SK-N-MC (cell line): ENCODE measurements around the gene MLC1.

ENCODE experiments used
- EZH2 ChIP-seq: fragments of 200-600 bp; sonication (generic); IDR thresholded peaks from one replicate; pipeline ENCODE4 v1.6.1; 2017; ENCODE audit warnings: antibody characterized with exemption
- POLR2AphosphoS5 ChIP-seq: IDR thresholded peaks from 2 replicates; pipeline ENCODE4 v1.6.1; 2012; ENCODE audit warnings: mild to moderate bottlenecking, low read depth, low read length, borderline replicate concordance

DNA sequence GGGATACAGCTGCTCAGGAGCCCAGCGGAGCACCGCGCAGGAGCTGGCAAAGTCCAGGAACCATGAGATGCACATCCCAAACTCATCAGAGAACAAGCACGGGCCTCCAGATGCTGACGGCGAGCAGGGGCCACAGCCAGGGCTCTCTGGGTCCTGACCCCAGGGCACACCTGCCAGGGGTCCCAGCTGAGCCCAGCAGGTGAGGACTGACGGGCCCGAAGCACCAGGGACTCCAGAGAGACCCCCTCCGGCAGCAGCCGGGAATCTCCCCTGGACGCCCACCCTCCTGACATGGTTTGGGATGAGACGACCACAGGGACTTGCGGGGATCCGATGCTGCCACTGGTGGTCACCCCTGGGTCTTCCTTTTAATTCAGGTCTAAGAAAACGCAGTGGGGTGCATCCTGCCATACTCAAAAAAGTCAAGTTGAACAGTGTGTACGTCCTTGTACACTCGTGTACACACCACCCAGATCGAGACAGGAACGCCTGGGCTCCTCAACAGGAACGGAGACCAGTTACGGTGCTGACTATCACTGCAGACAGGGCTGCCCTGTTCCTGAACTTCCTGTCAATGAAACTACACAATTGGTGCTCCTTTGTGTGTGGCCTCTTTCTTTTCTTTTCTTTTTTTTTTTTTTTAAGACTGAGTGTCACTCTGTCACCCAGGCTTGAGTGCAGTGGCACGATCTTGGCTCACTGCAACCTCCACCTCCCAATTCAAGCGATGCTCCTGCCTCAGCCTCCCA lies 49.1 kb downstream of the MLC1 start:
- no peak for TF ChIP-seq POLR2AphosphoS5
- no peak for TF ChIP-seq EZH2
